GM12874 (cell line): ENCODE measurements around the gene SCYL1.

ENCODE experiments used
- CTCF ChIP-seq: IDR thresholded peaks from 2 replicates; pipeline ENCODE4 v1.5.1; 2011; ENCODE audit warnings: low read depth, mild to moderate bottlenecking, control low read depth, low read length, moderate library complexity; ENCODE audit not compliant: insufficient read depth

Gene SCYL1

GRCh38 chr11:65584106-65584505 is 59.2 kb downstream of the SCYL1 start:
- no peak for TF ChIP-seq CTCF

GRCh38 chr11:65584723-65585171 is 59.9 kb downstream of the SCYL1 start:
- no peak for TF ChIP-seq CTCF

- TF ChIP-seq CTCF, result no peak
Measured at GRCh38 chr11:65585396-65586246, 60.7 kb downstream of the SCYL1 start.

GRCh38 chr11:65586247-65586630 is 61.4 kb downstream of the SCYL1 start:
- no peak for TF ChIP-seq CTCF

- no peak for TF ChIP-seq CTCF
Measured at GRCh38 chr11:65586676-65587075, 61.8 kb downstream of the SCYL1 start.
